WTC11 (cell line): ENCODE measurements around the gene MYLK2. TPM values are rescaled to one million over a fixed set of nuclear protein-coding genes. Genes with fewer than 3 reads are reported as not detected.

Experiments
- ATAC-seq: fragments of 200-7000 bp; cut with Tn5 transposase; 2 replicates; pipeline ENCODE4 v1.10.0; 2021; ENCODE audit warnings: mild to moderate bottlenecking, moderate library complexity
- CTCF ChIA-PET: fragments of 300-600 bp; sonication (Branson Sonifier 250); formaldehyde crosslinking; loops from one replicate; lab custom pipeline; 2021; ENCODE audit warnings: antibody characterized with exemption; lab: Charles Lee
- POLR2A ChIA-PET: fragments of 350-600 bp; sonication (Branson Sonifier 250); formaldehyde crosslinking; loops from one replicate; lab custom pipeline; 2021; ENCODE audit warnings: antibody characterized with exemption; lab: Charles Lee
- DNase-seq: peaks from one replicate; pipeline ENCODE4 v3.0.0; 2021; ENCODE audit warnings: low spot score
- H3K27ac Mint-ChIP-seq: 2 replicates; pipeline ENCODE4 v1.8.0; 2021; ENCODE audit warnings: mixed read lengths
- H3K27me3 Mint-ChIP-seq: 2 replicates; pipeline ENCODE4 v1.8.0; 2021; ENCODE audit warnings: low read depth, mild to moderate bottlenecking, moderate library complexity, mixed read lengths
- H3K36me3 Mint-ChIP-seq: 2 replicates; pipeline ENCODE4 v1.8.0; 2021; ENCODE audit warnings: mixed read lengths
- H3K4me1 Mint-ChIP-seq: 2 replicates; pipeline ENCODE4 v1.8.0; 2022; ENCODE audit warnings: mixed read lengths
- H3K4me3 Mint-ChIP-seq: 2 replicates; pipeline ENCODE4 v1.8.0; 2021; ENCODE audit warnings: mild to moderate bottlenecking, moderate library complexity, mixed read lengths
- H3K9me3 Mint-ChIP-seq: 2 replicates; pipeline ENCODE4 v1.8.0; 2021; ENCODE audit warnings: mixed read lengths
- CREM ChIP-seq: sonication (generic); formaldehyde crosslinking; IDR thresholded peaks from 2 replicates; pipeline ENCODE4 v1.8.1; 2022; ENCODE audit warnings: mild to moderate bottlenecking, missing genetic modification reagents, moderate library complexity
- ERG ChIP-seq: fragments of 250-450 bp; sonication (Bioruptor Pico); IDR thresholded peaks from 2 replicates; pipeline ENCODE4 v1.8.0; 2021; ENCODE audit warnings: mild to moderate bottlenecking
- FOXJ3 ChIP-seq: sonication (generic); formaldehyde crosslinking; IDR thresholded peaks from 2 replicates; pipeline ENCODE4 v1.9.0; 2021; ENCODE audit warnings: missing genetic modification reagents, mild to moderate bottlenecking, borderline replicate concordance
- GTF2I ChIP-seq: fragments of 250-450 bp; sonication (Bioruptor Pico); conservative IDR thresholded peaks from 2 replicates; pipeline ENCODE4 v1.4.0; 2021; ENCODE audit warnings: mild to moderate bottlenecking
- HMGXB4 ChIP-seq: sonication (generic); formaldehyde crosslinking; IDR thresholded peaks from 2 replicates; pipeline ENCODE4 v1.8.1; 2023; ENCODE audit warnings: mild to moderate bottlenecking, moderate library complexity, missing genetic modification reagents
- MLX ChIP-seq: sonication (generic); formaldehyde crosslinking; IDR thresholded peaks from 2 replicates; pipeline ENCODE4 v1.8.1; 2023; ENCODE audit warnings: mild to moderate bottlenecking, missing genetic modification reagents, moderate library complexity
- NR1H2 ChIP-seq: sonication (generic); formaldehyde crosslinking; IDR thresholded peaks from 2 replicates; pipeline ENCODE4 v1.9.0; 2021; ENCODE audit warnings: mild to moderate bottlenecking, moderate library complexity, missing genetic modification reagents
- PREB ChIP-seq: sonication (generic); formaldehyde crosslinking; IDR thresholded peaks from 2 replicates; pipeline ENCODE4 v1.8.1; 2022; ENCODE audit warnings: mild to moderate bottlenecking, missing genetic modification reagents, moderate library complexity, borderline replicate concordance
- PRRX2 ChIP-seq: fragments of 250-450 bp; sonication (Bioruptor Pico); IDR thresholded peaks from 2 replicates; pipeline ENCODE4 v1.8.0; 2021; ENCODE audit warnings: mild to moderate bottlenecking
- RELA ChIP-seq: sonication (generic); formaldehyde crosslinking; IDR thresholded peaks from 2 replicates; pipeline ENCODE4 v1.8.1; 2022; ENCODE audit warnings: missing genetic modification reagents, mild to moderate bottlenecking, borderline replicate concordance
- RORB ChIP-seq: fragments of 250-450 bp; sonication (Bioruptor Pico); IDR thresholded peaks from 2 replicates; pipeline ENCODE4 v1.9.0; 2021; ENCODE audit warnings: mild to moderate bottlenecking
- SMAD3 ChIP-seq: sonication (generic); formaldehyde crosslinking; IDR thresholded peaks from 2 replicates; pipeline ENCODE4 v1.8.0; 2022; ENCODE audit warnings: missing genetic modification reagents, mild to moderate bottlenecking, borderline replicate concordance
- ZBTB21 ChIP-seq: sonication (generic); formaldehyde crosslinking; IDR thresholded peaks from 2 replicates; pipeline ENCODE4 v1.8.1; 2023; ENCODE audit warnings: mild to moderate bottlenecking, missing genetic modification reagents, borderline replicate concordance
- ZNF219 ChIP-seq: sonication (generic); formaldehyde crosslinking; IDR thresholded peaks from 2 replicates; pipeline ENCODE4 v1.8.0; 2023; ENCODE audit warnings: missing genetic modification reagents, mild to moderate bottlenecking, borderline replicate concordance
- ZNF317 ChIP-seq: sonication (generic); formaldehyde crosslinking; IDR thresholded peaks from 2 replicates; pipeline ENCODE4 v1.8.1; 2023; ENCODE audit warnings: low read depth, mild to moderate bottlenecking, moderate library complexity, missing genetic modification reagents, borderline replicate concordance
- ZNF423 ChIP-seq: fragments of 250-450 bp; sonication (Bioruptor Pico); IDR thresholded peaks from 2 replicates; pipeline ENCODE4 v2.1.2; 2022; ENCODE audit warnings: mild to moderate bottlenecking, moderate library complexity
- ZNF425 ChIP-seq: fragments of 250-450 bp; sonication (Bioruptor Pico); conservative IDR thresholded peaks from 2 replicates; pipeline ENCODE4 v1.9.0; 2021; ENCODE audit warnings: mild to moderate bottlenecking
- ZNF512 ChIP-seq: sonication (generic); formaldehyde crosslinking; IDR thresholded peaks from 2 replicates; pipeline ENCODE4 v1.8.1; 2022; ENCODE audit warnings: missing genetic modification reagents, borderline replicate concordance
- total RNA-seq: library from RNA; stranded (reverse); gene quantifications from 3 replicates; pipeline ENCODE4 v1.2.3, GENCODE V29; 2021

MYLK2 gene
- total RNA-seq, 1 experiment from 2014 or later, result 0.28 TPM

- no peak for TF ChIP-seq ZNF317 (CRISPR knock-in tag)
- TF ChIP-seq ZNF423 (CRISPR knock-in tag), result no peak
- no peak for TF ChIP-seq PRRX2 (CRISPR knock-in tag)
- no peak for TF ChIP-seq ERG
- TF ChIP-seq ZNF512 (CRISPR knock-in tag), result no peak
Measured at GRCh38 chr20:31851240-31851955, 32.2 kb downstream of the MYLK2 start (continued).

- Mint-ChIP-seq H3K36me3 (no peaks in the 10 kb centered on the region), H3K27me3 (peaks cover 50% of the 10 kb centered on the region), H3K9me3 (no peaks in the 10 kb centered on the region), H3K4me3 (no peak overlapping the region), H3K4me1 (0 out of 2 replicates have a peak, but pooled peaks cover 4% of the 10 kb centered on the region), H3K27ac (no peak overlapping the region)
- ATAC-seq (no peak), DNase-seq (no peak)
- CTCF ChIA-PET, result interaction anchor here (0.6 to 4.4 kb wide), 79 partner anchors 7 to 810 kb away, joined by 3 to 96 read pairs (median 5); partner anchors contain the start of genes CCM2L, DUSP15, PDRG1 and TM9SF4
- POLR2A ChIA-PET, result no interaction called here
- TF ChIP-seq RELA (CRISPR knock-in tag), result no peak
- TF ChIP-seq SMAD3, result no peak
- TF ChIP-seq MLX (CRISPR knock-in tag), result no peak
- no peak for TF ChIP-seq NR1H2 (CRISPR knock-in tag)
- TF ChIP-seq CREM (CRISPR knock-in tag), result no peak
- no peak for TF ChIP-seq RORB (CRISPR knock-in tag)
- TF ChIP-seq ZBTB21 (CRISPR knock-in tag), result no peak
- TF ChIP-seq ERG, result no peak
Measured at GRCh38 chr20:31853481-31853880, 34.3 kb downstream of the MYLK2 start.

- DNase-seq (peak; percentile 4), ATAC-seq (no peak)
- Mint-ChIP-seq H3K27ac (no peak overlapping the region), H3K36me3 (no peaks in the 10 kb centered on the region), H3K4me3 (no peak overlapping the region), H3K4me1 (peaks cover 9% of the 10 kb centered on the region), H3K27me3 (peaks cover 43% of the 10 kb centered on the region), H3K9me3 (no peaks in the 10 kb centered on the region)
- ChIA-PET POLR2A (interaction anchor here (0.7 kb wide), 1 partner anchor 11 kb away, joined by 3 read pairs; no protein-coding TSS in a partner anchor), CTCF (interaction anchor here (1.0 to 2.8 kb wide), 9 partner anchors 10 to 192 kb away, joined by 3 to 23 read pairs (median 4); partner anchors contain the start of gene PDRG1)
- TF ChIP-seq GTF2I (CRISPR knock-in tag) (no peak), MLX (CRISPR knock-in tag) (no peak), ZNF425 (no peak), CREM (CRISPR knock-in tag) (no peak), FOXJ3 (CRISPR knock-in tag) (no peak), HMGXB4 (CRISPR knock-in tag) (no peak), ZNF219 (CRISPR knock-in tag) (no peak), PREB (no peak)
Measured at GRCh38 chr20:31856516-31856915, 37.4 kb downstream of the MYLK2 start.
